Measurements from ENCODE around the gene WDR64. TPM values are rescaled to one million over a fixed set of nuclear protein-coding genes. Genes with fewer than 3 reads are reported as not detected.
A peak's percentile ranks its signal among the peaks of the same experiment; 100 is the strongest.

Gene WDR64
- not detected for total RNA-seq
- long read RNA-seq = 0 reads

DNA sequence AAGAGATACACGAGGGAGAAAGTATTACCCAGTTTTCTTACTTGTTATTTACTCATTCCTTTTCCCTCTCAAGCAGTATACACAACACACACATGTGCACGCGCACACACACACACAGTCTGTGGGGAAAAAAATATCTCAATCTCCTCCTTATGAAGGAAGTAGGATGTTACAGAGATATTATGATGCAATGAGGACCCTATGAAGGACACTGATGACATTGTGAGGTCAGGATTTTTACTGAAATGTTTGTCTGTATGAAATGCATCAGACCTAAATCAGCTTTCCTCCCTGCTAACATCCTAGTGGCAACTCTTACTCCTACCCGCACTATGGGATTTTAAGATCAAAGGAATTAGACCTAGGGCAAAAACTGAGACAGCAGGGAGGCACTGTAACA, at the start of gene WDR64:
Gene WDR64 (plus strand): TSS at position 270 of the 400 bp plus-strand sequence. CDS start 204 bp downstream, outside the sequence.
- ATAC-seq (no peak), DNase-seq (no peak)
- intact Hi-C loops (cut with DNase I) = no loop called here

DNA sequence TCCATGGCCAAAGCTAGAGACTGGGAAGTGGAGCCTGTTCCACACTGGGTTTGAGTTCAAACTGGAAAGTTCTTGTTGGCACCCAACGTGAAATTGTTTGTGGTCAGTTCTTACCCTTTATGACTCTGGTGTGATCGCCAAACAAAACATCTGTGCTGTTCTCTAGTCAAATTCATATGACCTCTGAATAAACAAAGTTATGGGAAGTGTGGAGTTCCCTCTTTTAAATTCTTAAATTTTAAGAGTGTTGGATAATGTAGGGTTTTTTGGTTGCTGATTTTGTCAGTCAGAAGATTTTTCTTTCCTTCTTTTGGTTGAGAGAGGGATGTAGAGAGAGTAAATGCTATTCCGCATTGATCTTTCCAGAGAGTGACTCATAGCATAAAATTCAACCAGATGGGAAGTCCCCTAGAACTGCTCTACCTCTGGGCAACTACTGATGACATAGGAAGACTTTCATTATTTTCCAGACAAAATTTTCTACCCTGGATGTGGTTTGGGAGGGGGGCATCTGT, 48.3 kb upstream of the WDR64 start:
- intact Hi-C loops (cut with DNase I) = no loop called here
- ATAC-seq = peak; percentile 34 to 41
- DNase-seq = no peak

DNA sequence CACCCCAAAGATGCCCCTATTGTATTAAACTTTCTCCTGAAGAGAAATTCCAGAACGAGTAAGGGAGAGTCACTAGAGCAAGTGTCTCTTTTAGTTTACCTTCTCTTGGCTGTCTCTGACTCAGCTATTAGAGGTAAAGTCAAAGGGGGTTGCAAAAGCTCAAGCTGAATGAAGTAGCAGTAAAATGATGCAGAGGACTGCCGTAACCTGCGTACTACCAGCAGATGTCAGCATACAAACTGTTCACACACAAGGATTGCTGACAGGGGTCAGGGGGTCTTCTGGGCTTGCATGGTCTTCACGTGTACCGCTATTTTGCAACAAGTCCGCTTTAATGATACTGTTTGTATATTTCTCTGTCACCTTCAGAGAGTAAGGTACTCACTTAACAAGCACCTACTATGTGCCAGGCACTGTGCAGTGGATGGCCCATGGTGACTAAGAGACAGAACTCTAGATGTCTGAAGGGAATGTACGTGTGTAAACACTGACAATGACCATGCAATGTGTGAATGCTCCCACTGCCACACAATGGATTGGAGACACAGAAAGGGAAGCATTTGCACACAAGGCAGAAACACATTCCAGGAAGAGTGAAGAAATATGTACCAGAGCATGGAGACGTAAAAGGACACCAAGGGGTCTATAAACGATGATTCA, 46.8 kb upstream of the WDR64 start:
- no peak for DNase-seq
- intact Hi-C loops (cut with DNase I) = no loop called here
- ATAC-seq = no peak

DNA sequence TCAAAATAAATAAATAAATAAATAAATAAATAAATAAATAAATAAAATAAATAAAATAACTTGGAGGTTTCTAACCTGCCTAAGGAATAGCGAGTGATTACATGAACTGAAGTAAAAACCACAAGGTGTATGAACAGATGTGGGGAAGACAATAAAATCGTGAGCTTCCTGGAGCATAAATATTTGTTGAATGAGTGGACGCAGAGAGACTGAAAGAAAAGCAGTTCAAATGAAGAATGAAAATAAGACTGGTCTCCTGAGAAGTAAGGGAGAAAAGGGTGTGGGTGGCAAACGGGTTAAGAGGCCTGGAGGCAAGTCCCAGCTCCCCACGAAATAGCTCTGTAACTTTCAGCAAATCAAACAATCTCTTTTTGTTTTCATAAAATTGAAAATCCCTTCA, 45.5 kb upstream of the WDR64 start:
- no peak for DNase-seq
- ATAC-seq = no peak
- intact Hi-C loops (cut with DNase I) = no loop called here

DNA sequence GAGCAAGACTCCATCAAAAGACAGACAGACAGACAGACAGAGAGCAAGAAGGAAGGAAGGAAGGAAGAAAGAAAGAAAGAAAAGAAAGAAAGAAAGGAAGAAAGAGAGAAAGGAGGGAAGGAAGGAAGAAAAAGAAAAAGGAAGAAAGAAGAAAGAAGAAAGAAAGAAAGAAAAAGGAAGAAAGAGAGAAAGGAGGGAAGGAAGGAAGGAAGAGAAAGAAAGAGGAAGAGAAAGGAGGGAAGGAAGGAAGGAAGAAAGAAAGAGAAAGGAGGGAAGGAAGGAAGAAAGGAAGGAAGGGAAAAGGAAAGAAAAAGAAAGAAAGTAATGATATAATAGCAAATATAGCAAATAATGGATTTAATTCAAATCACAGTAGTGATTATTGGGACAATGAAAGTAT, 44.6 kb upstream of the WDR64 start:
- intact Hi-C loops (cut with DNase I) = no loop called here
- no peak for DNase-seq
- ATAC-seq = no peak

DNA sequence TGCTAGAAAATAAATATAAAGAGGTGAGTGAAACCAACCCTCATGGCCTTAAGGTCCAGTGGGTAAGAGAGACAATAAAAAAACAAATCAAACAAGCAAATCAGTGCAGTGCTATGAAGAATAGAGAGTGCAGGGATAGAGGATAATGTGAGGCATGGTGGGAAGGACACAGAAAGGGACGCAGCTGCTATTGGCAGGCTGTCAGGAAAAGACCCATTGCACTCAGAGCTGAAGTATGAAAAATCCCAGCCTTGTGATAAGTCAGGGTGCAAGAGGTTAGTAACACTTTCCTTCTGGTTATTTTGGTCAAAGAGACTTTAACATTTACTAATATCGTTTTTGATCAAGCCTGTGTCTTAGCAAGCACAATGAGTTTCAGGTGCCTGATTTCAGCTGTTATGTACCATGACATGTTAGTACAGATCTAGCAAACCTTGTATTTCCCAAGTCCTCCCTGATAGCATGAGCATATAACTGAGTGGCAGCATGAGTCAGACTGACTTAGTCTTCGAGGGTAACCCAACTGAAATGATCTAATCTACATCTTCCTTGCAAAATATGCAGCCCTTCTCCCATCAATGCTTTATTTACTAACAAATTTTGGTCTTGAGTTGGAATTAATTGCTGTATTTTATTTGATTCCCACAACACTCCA, 43.6 kb upstream of the WDR64 start:
- ATAC-seq (no peak), DNase-seq (no peak)
- intact Hi-C loops (cut with DNase I) = no loop called here

DNA sequence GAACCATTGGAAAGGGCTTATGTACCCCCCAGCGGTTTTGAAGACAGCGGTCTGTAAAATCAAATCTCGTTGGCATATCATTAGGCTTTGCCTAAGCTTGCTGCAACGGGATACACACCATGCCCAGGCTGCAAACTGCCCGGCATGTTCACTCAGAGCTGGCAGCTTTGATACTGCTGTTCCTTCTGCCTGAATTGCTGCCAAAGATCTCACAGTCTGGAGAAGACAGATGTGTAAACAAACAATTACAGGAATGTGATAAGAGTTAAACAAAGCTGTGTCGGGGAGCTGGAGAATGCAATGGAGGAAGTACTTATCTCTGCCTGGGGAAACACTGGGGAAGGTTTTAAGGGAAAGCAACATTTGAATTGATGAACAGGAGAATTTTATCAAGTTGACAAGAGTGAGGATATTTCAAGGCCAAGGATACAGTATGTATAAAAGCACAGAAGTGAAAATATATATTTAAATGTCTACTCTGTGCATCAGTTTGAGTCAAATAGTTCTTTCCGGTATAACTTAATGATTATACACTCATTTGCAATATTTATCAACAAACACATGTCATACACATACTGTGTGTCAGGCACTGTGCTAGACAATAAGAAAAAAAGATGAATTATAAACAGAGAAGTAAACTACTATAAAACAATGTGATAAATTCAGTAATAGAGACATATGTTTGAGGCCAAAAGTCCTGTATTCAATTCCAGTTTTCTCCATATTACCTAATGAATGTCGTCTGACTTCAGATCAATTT, 41.8 kb upstream of the WDR64 start:
- ATAC-seq (peak; percentile 72 to 75), DNase-seq (no peak)
- intact Hi-C loops (cut with DNase I) = loop anchor here in 1 of 2 donors (5.0 to 10.0 kb wide), 2 partner anchors 225 to 387 kb away; partner anchors contain the start of gene MAP1LC3C

DNA sequence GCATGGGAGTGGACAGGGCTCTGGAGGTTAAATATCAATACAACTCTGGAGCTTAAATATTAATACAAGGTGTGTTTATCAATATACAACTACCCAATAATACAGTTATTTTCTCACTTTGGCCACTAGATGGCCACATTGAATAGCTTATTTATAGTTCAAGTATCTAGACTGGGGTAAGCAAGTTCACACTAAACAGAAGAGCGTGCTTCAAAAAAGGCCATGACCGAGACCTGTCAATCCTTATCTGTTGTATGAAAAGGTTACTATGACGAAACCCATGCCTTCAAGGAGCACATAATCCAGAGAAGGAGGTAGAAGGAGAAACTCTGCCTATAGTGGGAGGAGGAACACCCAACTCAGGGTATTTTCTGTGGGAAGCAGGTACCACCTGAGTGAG, 41.0 kb upstream of the WDR64 start:
- intact Hi-C loops (cut with DNase I) = loop anchor here in 1 of 2 donors (5.0 to 10.0 kb wide), 2 partner anchors 224 to 386 kb away; partner anchors contain the start of gene MAP1LC3C
- ATAC-seq = peak; percentile 83

DNA sequence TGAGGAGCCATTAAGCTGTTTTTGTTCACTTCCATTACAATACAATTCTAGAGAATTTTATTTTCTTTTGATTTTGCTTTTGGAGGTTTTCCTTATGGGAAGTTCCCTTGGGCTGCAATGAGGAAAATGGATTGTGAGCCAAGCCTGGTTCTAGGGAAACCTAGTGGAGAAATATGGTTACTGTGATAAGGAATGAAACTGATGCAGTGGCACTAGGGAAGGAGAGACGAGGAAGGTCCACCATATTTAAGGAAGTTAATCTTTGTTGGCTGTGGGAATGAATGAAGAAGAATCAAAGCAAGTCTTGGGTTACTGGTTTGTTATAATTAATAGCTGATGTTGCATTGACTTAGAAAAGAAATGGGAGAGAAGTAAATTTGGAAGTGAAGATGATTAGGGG, 40.3 kb upstream of the WDR64 start:
- intact Hi-C loops (cut with DNase I) = loop anchor here in 1 of 2 donors (5.0 to 10.0 kb wide), 2 partner anchors 223 to 386 kb away; partner anchors contain the start of gene MAP1LC3C

More for the DNA sequence above, 41.0 kb upstream of the WDR64 start:
- DNase-seq = no peak

DNA sequence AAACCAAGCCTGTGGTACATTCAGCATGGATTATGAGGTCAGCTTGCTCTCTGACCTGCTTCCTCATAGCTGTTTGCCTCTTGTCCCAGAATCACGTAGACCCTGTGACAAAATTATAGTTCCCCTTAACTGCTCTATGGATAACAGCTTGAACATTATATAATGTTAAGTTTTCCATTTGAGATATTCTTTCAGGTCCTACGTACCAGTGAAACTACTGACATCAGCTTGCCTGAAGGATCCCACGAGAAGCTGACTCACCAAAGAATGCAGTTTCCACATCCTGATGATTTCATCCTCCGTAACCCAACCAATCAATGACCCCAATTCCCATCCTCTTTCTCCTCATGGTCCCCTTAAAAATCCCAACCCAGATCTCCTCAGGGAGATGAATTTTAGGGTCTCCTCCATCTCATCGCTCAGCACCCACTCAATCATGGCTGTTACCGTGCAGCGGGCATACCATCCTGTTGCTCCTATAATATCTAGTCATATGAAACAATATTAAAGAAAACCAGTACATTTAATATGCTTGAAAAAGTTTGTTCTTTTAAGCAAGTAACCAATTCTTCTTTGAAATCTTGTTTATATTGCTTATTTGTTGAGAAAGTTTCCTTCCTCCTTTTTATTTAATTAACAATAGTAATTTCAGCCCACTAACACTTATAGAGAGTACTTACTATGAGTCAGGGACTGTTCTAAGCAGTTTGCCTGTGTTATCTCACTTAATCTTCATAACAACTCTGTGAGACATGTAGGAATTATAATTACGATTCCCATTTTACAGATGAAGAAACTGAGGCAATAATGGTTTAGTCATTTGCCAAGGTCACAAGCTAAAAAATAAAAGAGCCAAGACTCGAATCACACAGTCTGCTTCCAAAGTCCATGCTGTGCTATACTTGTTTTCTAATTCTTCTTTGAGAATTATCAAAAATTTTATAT, 39.3 kb upstream of the WDR64 start:
- ATAC-seq (peak in 1 of 2 donors; percentile 14), DNase-seq (no peak)
- intact Hi-C loops (cut with DNase I) = loop anchor here in 1 of 2 donors (5.0 to 10.0 kb wide), 2 partner anchors 222 to 384 kb away; partner anchors contain the start of gene MAP1LC3C

More for the DNA sequence above, 40.3 kb upstream of the WDR64 start:
- ATAC-seq = no peak
- DNase-seq = no peak

DNA sequence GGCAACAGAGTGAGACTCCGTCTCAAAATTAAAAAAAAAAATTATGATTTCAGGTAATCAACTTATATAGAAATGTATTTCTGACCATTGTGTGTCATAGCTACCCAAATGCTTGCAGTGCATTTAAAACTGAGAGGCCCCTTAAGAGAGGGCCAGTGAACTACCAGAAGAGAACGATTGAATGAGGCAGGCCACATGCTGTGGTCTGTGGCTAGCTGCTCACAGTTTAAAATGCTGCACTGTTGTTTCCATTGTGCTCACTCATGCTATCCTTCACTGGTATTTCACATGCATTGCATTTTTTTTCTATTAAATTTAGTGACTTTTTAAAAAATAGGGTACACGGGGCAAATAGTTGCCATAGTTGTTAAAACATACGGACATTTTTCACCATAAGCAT, 37.9 kb upstream of the WDR64 start:
- ATAC-seq (no peak), DNase-seq (no peak)
- intact Hi-C loops (cut with DNase I) = loop anchor here in 1 of 2 donors (5.0 to 10.0 kb wide), 2 partner anchors 221 to 383 kb away; partner anchors contain the start of gene MAP1LC3C

DNA sequence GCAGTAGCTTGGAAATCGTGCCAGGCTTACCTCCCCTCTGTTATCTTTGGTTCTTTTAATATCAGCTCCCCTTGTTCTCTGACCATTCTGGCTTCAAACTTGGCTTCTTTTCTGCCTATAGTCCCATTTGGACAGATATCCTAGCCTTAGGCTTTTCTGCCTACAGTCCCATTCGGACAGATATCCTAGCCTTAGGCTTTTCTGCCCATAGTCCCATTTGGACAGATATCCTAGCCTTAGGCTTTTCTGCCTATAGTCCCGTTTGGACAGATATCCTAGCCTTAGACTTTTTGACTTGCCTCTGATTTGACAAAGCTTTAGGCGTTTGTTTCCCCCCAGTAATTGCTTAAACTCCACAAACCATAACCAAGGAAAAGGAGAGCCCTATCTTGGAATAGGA, 37.5 kb upstream of the WDR64 start:
- DNase-seq = no peak
- intact Hi-C loops (cut with DNase I) = loop anchor here in 1 of 2 donors (5.0 to 10.0 kb wide), 2 partner anchors 220 to 383 kb away; partner anchors contain the start of gene MAP1LC3C
- no peak for ATAC-seq

DNA sequence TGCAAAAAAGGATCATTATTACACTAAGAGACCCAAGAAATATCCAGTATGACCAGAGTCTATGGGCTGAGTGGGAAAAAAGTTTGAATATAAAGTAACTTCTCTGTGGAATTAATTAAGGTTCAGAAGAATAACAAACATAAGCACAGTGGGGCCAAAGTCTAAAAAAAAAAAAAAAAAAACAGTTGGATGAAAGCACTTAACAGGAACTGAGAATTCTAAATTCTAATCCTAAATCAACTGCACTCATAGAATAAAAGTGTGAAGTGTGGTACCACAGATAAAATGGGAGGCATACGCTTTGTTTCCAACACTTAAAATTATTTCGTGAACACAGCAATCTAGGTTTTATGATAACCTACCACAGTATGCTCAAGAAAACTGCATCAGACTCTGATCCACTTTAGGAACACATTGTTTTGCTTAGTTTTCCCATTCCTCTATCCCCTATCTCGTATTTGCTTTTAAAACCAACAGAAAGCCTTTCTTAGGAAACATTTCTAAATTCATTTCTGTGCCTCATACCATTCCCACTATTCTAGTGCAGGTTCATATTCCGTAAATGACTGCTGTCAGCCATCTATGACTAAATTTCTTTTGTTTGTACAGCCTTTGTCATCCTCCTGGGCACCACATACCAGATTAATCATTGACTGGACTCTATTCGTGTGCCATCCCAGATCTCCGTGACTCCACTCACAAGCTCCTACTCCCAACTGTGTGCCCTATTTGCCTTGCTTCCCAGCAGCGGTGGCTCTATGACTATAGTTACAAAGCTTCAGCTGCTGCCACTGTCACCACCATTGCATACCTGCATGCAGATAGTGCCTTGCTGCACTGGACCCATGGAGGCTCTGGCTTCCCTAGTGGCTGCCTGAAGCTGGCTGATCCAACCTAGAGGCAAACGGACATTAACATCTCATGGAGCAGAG, 36.8 kb upstream of the WDR64 start:
- DNase-seq = no peak
- intact Hi-C loops (cut with DNase I) = loop anchor here in 1 of 2 donors (10.0 kb wide), 1 partner anchor 219 kb away; no protein-coding TSS in a partner anchor
- ATAC-seq = no peak

DNA sequence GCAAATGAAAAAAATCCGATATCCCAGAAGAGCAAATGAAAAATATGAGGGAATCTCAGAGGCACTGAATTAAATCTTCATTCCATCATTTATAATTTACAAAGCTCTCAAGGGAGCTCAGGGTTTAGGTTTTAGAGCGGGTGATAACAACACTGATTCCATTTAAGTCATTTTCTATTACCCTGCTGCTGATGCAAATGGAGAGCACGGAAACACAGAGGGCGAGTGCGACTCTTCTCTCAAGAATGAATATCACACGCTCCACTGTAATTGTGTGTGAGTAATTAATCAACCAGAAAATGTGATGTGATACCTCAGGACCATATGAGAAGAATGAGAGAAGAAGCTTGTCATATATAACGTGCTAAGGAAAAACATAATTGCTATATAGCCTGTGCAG, 34.7 kb upstream of the WDR64 start:
- intact Hi-C loops (cut with DNase I) = loop anchor here in 1 of 2 donors (10.0 kb wide), 1 partner anchor 217 kb away; no protein-coding TSS in a partner anchor
- DNase-seq = no peak
- no peak for ATAC-seq

DNA sequence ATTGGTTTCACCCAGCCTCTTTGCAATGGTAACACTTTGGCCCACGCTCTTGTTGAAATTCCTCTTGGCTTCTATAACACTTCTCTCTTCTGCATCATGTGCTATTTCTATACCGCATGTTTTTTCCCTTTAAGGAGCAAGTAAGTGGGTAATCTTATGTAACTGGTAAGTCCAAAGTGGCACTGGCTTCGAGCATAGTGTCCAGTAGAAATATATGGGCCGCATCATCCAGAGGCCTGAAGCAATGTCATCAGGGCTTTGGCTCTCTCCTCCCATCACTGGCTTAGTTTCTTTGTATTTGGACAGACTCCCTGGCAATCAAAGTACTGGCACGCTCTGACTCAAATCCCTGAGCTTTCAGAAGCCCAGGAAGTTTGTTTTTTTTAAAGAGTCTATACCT, 29.4 kb upstream of the WDR64 start:
- ATAC-seq (peak; percentile 30 to 89), DNase-seq (no peak)
- intact Hi-C loops (cut with DNase I) = loop anchor here in 1 of 2 donors (10.0 kb wide), 1 partner anchor 88 kb away; the partner anchor contains the start of gene KMO

DNA sequence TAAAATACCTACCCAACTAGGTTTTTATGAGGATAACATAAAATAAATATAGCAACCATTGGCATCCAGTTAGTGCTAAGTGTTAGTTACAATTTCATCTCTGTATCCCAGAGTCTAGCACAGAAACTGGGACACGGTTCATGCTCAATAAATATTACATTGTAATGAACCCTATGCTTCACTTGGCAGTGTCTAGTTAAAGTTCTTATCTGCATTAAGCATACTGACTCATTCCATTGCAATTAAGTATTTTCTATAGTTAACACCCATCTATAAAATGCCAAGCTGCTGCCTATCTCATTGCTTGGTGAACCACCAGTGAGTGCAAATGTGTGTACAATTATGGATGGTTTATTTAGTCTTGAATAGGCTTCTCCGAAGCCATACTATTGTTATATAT, 27.1 kb upstream of the WDR64 start:
- no peak for DNase-seq
- no peak for ATAC-seq
- intact Hi-C loops (cut with DNase I) = loop anchor here (5.0 to 10.0 kb wide), 2 partner anchors 90 to 93 kb away; partner anchors contain the start of gene KMO (in 2 of the 2)

Data from left cardiac atrium (tissue), 4 donors.